ENCODE measurements around the gene BTN1A1. TPM values are rescaled to one million over a fixed set of nuclear protein-coding genes. Genes with fewer than 3 reads are reported as not detected.

BTN1A1 gene
- total RNA-seq, 1 experiment from 2014 or later: 0.15 TPM

DNA sequence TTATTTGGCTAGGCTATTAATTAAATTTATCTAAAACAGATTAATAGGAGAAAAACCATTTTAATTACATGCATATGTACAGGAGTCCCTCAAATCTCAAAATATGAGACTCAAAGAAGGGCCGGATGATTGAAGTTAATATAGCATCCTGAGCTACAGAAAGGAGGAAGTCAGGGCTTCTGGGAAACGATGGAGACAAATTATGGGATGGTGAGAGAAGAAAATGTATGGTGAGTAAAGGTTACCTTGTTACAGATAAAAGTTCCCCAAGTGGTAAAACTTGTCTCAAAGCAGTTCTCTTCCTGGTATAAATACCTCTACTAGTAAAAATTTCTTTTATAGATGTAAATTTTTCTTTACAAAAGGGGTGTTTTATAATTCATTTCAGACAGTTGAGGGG is 15.9 kb upstream of the BTN1A1 start:
- no peaks in the 10 kb centered on the region; the same call in none of the 2 replicates for H3K27me3 Mint-ChIP-seq (ENCODE audit: low read depth)
- CTCF ChIA-PET: no interaction called here
- POLR2A ChIA-PET: interaction anchor here (0.6 to 0.7 kb wide), 2 partner anchors 58 to 803 kb away, joined by 3 to 6 read pairs; no protein-coding TSS in a partner anchor
- TF ChIP-seq NR1H2 (CRISPR knock-in tag; IDR thresholded peaks at IDR 0.05): no peak
- TF ChIP-seq, protein P1, sequence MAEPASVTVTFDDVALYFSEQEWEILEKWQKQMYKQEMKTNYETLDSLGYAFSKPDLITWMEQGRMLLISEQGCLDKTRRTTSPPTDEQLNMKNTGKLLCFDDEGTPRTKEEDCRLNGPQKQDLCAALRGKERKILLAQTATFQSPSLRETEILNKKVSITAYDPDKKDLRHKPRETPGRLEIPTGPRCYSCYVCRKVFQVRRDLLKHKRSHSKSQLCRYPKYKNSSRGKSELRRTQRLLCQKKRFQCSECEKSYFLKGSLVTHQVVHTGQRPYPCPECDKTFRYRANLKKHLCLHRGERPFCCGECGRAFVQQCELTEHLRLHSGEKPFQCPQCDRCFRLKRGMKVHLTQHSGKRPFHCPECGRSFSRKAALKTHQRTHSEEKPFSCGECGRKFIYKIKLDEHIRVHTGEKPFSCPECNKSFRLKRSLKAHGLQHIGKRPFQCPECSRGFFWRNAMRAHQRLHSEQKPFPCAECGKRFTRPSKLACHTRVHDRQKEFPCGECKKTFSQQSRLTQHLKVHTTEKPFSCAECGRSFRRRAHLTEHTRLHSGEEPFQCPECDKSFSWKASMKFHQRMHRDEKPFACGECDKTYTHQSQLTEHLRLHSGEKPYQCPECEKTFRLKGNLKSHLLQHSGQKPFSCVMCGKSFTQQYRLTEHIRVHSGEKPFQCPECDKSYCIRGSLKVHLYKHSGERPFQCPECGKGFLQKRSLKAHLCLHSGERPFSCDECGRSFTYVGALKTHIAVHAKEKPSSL (CRISPR knock-in tag; conservative IDR thresholded peaks at IDR 0.05): no peak
- no peak for TF ChIP-seq ESRRA (CRISPR knock-in tag; IDR thresholded peaks at IDR 0.05; ENCODE audit: borderline replicate concordance)
- no peak for TF ChIP-seq CREB1 (CRISPR knock-in tag; IDR thresholded peaks at IDR 0.05)
- TF ChIP-seq ZNF671 (CRISPR knock-in tag; IDR thresholded peaks at IDR 0.05): no peak
- TF ChIP-seq, protein P2, sequence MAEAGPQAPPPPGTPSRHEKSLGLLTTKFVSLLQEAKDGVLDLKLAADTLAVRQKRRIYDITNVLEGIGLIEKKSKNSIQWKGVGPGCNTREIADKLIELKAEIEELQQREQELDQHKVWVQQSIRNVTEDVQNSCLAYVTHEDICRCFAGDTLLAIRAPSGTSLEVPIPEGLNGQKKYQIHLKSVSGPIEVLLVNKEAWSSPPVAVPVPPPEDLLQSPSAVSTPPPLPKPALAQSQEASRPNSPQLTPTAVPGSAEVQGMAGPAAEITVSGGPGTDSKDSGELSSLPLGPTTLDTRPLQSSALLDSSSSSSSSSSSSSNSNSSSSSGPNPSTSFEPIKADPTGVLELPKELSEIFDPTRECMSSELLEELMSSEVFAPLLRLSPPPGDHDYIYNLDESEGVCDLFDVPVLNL (CRISPR knock-in tag; IDR thresholded peaks at IDR 0.05; ENCODE audit: borderline replicate concordance, low read depth): no peak
- TF ChIP-seq, protein P3, sequence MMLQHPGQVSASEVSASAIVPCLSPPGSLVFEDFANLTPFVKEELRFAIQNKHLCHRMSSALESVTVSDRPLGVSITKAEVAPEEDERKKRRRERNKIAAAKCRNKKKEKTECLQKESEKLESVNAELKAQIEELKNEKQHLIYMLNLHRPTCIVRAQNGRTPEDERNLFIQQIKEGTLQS (CRISPR knock-in tag; conservative IDR thresholded peaks at IDR 0.05): no peak
- no peak for TF ChIP-seq ZNF263 (CRISPR knock-in tag; IDR thresholded peaks at IDR 0.05; ENCODE audit: low read depth)
- no peak for TF ChIP-seq ELF4 (CRISPR knock-in tag; IDR thresholded peaks at IDR 0.05; ENCODE audit: low read depth)
- no peak for TF ChIP-seq FOXK1 (CRISPR knock-in tag; IDR thresholded peaks at IDR 0.05)
- no peak for TF ChIP-seq ZBTB21 (CRISPR knock-in tag; IDR thresholded peaks at IDR 0.05; ENCODE audit: borderline replicate concordance)
- TF ChIP-seq ETV6 (CRISPR knock-in tag; IDR thresholded peaks at IDR 0.05): no peak
- TF ChIP-seq RELA (CRISPR knock-in tag; IDR thresholded peaks at IDR 0.05; ENCODE audit: borderline replicate concordance): no peak
- TF ChIP-seq, protein P4, sequence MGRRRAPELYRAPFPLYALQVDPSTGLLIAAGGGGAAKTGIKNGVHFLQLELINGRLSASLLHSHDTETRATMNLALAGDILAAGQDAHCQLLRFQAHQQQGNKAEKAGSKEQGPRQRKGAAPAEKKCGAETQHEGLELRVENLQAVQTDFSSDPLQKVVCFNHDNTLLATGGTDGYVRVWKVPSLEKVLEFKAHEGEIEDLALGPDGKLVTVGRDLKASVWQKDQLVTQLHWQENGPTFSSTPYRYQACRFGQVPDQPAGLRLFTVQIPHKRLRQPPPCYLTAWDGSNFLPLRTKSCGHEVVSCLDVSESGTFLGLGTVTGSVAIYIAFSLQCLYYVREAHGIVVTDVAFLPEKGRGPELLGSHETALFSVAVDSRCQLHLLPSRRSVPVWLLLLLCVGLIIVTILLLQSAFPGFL (CRISPR knock-in tag; IDR thresholded peaks at IDR 0.05; ENCODE audit: borderline replicate concordance): no peak
- TF ChIP-seq, protein P5, sequence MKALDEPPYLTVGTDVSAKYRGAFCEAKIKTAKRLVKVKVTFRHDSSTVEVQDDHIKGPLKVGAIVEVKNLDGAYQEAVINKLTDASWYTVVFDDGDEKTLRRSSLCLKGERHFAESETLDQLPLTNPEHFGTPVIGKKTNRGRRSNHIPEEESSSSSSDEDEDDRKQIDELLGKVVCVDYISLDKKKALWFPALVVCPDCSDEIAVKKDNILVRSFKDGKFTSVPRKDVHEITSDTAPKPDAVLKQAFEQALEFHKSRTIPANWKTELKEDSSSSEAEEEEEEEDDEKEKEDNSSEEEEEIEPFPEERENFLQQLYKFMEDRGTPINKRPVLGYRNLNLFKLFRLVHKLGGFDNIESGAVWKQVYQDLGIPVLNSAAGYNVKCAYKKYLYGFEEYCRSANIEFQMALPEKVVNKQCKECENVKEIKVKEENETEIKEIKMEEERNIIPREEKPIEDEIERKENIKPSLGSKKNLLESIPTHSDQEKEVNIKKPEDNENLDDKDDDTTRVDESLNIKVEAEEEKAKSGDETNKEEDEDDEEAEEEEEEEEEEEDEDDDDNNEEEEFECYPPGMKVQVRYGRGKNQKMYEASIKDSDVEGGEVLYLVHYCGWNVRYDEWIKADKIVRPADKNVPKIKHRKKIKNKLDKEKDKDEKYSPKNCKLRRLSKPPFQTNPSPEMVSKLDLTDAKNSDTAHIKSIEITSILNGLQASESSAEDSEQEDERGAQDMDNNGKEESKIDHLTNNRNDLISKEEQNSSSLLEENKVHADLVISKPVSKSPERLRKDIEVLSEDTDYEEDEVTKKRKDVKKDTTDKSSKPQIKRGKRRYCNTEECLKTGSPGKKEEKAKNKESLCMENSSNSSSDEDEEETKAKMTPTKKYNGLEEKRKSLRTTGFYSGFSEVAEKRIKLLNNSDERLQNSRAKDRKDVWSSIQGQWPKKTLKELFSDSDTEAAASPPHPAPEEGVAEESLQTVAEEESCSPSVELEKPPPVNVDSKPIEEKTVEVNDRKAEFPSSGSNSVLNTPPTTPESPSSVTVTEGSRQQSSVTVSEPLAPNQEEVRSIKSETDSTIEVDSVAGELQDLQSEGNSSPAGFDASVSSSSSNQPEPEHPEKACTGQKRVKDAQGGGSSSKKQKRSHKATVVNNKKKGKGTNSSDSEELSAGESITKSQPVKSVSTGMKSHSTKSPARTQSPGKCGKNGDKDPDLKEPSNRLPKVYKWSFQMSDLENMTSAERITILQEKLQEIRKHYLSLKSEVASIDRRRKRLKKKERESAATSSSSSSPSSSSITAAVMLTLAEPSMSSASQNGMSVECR (CRISPR knock-in tag; IDR thresholded peaks at IDR 0.05; ENCODE audit: borderline replicate concordance): no peak
- TF ChIP-seq, protein P6, sequence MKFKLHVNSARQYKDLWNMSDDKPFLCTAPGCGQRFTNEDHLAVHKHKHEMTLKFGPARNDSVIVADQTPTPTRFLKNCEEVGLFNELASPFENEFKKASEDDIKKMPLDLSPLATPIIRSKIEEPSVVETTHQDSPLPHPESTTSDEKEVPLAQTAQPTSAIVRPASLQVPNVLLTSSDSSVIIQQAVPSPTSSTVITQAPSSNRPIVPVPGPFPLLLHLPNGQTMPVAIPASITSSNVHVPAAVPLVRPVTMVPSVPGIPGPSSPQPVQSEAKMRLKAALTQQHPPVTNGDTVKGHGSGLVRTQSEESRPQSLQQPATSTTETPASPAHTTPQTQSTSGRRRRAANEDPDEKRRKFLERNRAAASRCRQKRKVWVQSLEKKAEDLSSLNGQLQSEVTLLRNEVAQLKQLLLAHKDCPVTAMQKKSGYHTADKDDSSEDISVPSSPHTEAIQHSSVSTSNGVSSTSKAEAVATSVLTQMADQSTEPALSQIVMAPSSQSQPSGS (CRISPR knock-in tag; IDR thresholded peaks at IDR 0.05; ENCODE audit: borderline replicate concordance, low read depth): no peak
- TF ChIP-seq, protein P7, sequence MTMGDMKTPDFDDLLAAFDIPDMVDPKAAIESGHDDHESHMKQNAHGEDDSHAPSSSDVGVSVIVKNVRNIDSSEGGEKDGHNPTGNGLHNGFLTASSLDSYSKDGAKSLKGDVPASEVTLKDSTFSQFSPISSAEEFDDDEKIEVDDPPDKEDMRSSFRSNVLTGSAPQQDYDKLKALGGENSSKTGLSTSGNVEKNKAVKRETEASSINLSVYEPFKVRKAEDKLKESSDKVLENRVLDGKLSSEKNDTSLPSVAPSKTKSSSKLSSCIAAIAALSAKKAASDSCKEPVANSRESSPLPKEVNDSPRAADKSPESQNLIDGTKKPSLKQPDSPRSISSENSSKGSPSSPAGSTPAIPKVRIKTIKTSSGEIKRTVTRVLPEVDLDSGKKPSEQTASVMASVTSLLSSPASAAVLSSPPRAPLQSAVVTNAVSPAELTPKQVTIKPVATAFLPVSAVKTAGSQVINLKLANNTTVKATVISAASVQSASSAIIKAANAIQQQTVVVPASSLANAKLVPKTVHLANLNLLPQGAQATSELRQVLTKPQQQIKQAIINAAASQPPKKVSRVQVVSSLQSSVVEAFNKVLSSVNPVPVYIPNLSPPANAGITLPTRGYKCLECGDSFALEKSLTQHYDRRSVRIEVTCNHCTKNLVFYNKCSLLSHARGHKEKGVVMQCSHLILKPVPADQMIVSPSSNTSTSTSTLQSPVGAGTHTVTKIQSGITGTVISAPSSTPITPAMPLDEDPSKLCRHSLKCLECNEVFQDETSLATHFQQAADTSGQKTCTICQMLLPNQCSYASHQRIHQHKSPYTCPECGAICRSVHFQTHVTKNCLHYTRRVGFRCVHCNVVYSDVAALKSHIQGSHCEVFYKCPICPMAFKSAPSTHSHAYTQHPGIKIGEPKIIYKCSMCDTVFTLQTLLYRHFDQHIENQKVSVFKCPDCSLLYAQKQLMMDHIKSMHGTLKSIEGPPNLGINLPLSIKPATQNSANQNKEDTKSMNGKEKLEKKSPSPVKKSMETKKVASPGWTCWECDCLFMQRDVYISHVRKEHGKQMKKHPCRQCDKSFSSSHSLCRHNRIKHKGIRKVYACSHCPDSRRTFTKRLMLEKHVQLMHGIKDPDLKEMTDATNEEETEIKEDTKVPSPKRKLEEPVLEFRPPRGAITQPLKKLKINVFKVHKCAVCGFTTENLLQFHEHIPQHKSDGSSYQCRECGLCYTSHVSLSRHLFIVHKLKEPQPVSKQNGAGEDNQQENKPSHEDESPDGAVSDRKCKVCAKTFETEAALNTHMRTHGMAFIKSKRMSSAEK (CRISPR knock-in tag; IDR thresholded peaks at IDR 0.05; ENCODE audit: borderline replicate concordance): no peak
- DNase-seq (ENCODE audit: low spot score): no peak
- H3K4me1 Mint-ChIP-seq: no peaks in the 10 kb centered on the region
- H3K9me3 Mint-ChIP-seq: peaks cover 11% of the 10 kb centered on the region
- no peak overlapping the region for H3K27ac Mint-ChIP-seq
- H3K36me3 Mint-ChIP-seq: 0 out of 2 replicates have a peak, but pooled peaks cover 5% of the 10 kb centered on the region
- no peak overlapping the region for H3K4me3 Mint-ChIP-seq
- no peak for ATAC-seq

All from WTC11 (cell line).